Prostate gland (tissue), 2 donors: ENCODE data around the gene ASNSD1. TPM values are rescaled to one million over a fixed set of nuclear protein-coding genes. Genes with fewer than 3 reads are reported as not detected.

Experiments
- DNase-seq: peaks from one replicate; pipeline ENCODE4 v3.0.0-alpha.2; 2019; ENCODE audit warnings: low spot score
- H3K27ac ChIP-seq, 2 donors: fragments of 200-600 bp; sonication (generic); 2 replicates each; pipeline ENCODE4 v1.5.1; 2017 to 2019
- H3K27me3 ChIP-seq: fragments of 200-600 bp; sonication (generic); replicated peaks from 2 replicates; pipeline ENCODE4 v1.5.1; 2019; ENCODE audit not compliant: insufficient read depth
- H3K36me3 ChIP-seq, 2 donors: fragments of 200-600 bp; sonication (generic); 1 replicate in 1 of 2; 2 replicates in 1 of 2; pipeline versions ENCODE4 v1.5.1 to v1.8.1; 2017 to 2019
- H3K4me1 ChIP-seq: fragments of 200-600 bp; sonication (generic); replicated peaks from 2 replicates; pipeline ENCODE4 v1.5.1; 2019
- H3K4me3 ChIP-seq, 2 donors: fragments of 200-600 bp; sonication (generic); 2 replicates each; pipeline ENCODE4 v1.5.1; 2017 to 2019
- H3K9me3 ChIP-seq: fragments of 200-600 bp; sonication (generic); 2 replicates; pipeline ENCODE4 v1.5.1; 2017
- CTCF ChIP-seq, 4 experiments: fragments of 200-600 bp in 2 of 4; fragments of 450-650 bp in 2 of 4; sonication (generic) in 2 of 4; IDR thresholded peaks; 1 replicate in 3 of 4; 2 replicates in 1 of 4; pipeline ENCODE4 v1.5.1; 2016 to 2019; ENCODE audit warnings: antibody characterized with exemption in 4 of 4, mild to moderate bottlenecking in 2 of 4, moderate library complexity in 2 of 4
- POLR2A ChIP-seq: fragments of 450-650 bp; IDR thresholded peaks from one replicate; pipeline ENCODE4 v1.6.1; 2016; ENCODE audit warnings: antibody characterized with exemption, mild to moderate bottlenecking
- POLR2AphosphoS5 ChIP-seq: sonication (generic); formaldehyde crosslinking; IDR thresholded peaks from one replicate; pipeline ENCODE4 v1.6.1; 2017; ENCODE audit warnings: antibody characterized with exemption
- WGBS: methylation state at CpG from one replicate; pipeline ENCODE4 v1.1.5; 2018; 5-methylcytosine and 5-hydroxymethylcytosine counted together
- intact Hi-C: fragments of 100-400 bp; cut with DNase I; formaldehyde crosslinking; loops from one replicate; pipeline ENCODE4 v1.14.2; 2022
- total RNA-seq, 2 donors: library from RNA; depleted of rRNA; stranded (reverse); fragments of >200 nt; gene quantifications; one replicate each; pipeline ENCODE4 v1.1.0, GENCODE V29; 2016

ASNSD1 gene
- 10 to 100 TPM; 35.5 to 36.1 TPM for total RNA-seq

GRCh38 chr2:189661148-189661956, at the start of gene ASNSD1:
Gene ASNSD1, plus strand, starts transcription at chr2:189661459. Its CDS starts 4,674 bp downstream, at chr2:189666133.
- Histone ChIP-seq H3K27ac (peak within 1 kb of the TSS; percentile 70 to 86), H3K4me1 (no peaks in the 10 kb centered on the region), H3K9me3 (no peaks in the 10 kb centered on the region), H3K4me3 (peak within 1 kb of the TSS; percentile 63 to 87), H3K27me3 (no peaks in the 10 kb centered on the region), H3K36me3 (no peaks in the 10 kb centered on the region)
- TF ChIP-seq POLR2AphosphoS5 (peak; percentile 100), POLR2A (peak; percentile 85), CTCF (IDR thresholded peaks at IDR 0.05) (peak; percentile 83 to 100 (median 99))
- intact Hi-C loops: loop anchor here (2.0 kb wide), 1 partner anchor 37 kb away; no protein-coding TSS in a partner anchor
- peak; percentile 97 for DNase-seq
- WGBS: under 1% methylated on average over 46 of the region's 46 CpGs

- no peak for DNase-seq
- intact Hi-C loops: no loop called here
- TF ChIP-seq POLR2A (no peak), POLR2AphosphoS5 (no peak), CTCF (IDR thresholded peaks at IDR 0.05) (no peak)
- Histone ChIP-seq H3K27me3 (no peaks in the 10 kb centered on the region), H3K27ac (no peak overlapping the region), H3K4me3 (no peak overlapping the region), H3K9me3 (no peaks in the 10 kb centered on the region), H3K36me3 (no peaks in the 10 kb centered on the region), H3K4me1 (no peaks in the 10 kb centered on the region)
- WGBS: 42% methylated on average over 6 of the region's 6 CpGs
Measured at GRCh38 chr2:189613077-189613636, 48.1 kb upstream of the ASNSD1 start.

GRCh38 chr2:189613650-189614420, 47.4 kb upstream of the ASNSD1 start:
- Histone ChIP-seq H3K36me3 (no peaks in the 10 kb centered on the region), H3K9me3 (no peaks in the 10 kb centered on the region), H3K4me3 (no peak overlapping the region), H3K27me3 (no peaks in the 10 kb centered on the region), H3K4me1 (no peaks in the 10 kb centered on the region), H3K27ac (no peak overlapping the region)
- no peak for TF ChIP-seq POLR2A
- TF ChIP-seq POLR2AphosphoS5: no peak
- no peak for TF ChIP-seq CTCF (IDR thresholded peaks at IDR 0.05)
- 52% methylated on average over 2 of the region's 2 CpGs for WGBS
- intact Hi-C loops: no loop called here
- no peak for DNase-seq

- Histone ChIP-seq H3K36me3 (no peaks in the 10 kb centered on the region), H3K4me3 (no peak overlapping the region), H3K27ac (no peak overlapping the region), H3K27me3 (no peaks in the 10 kb centered on the region), H3K9me3 (no peaks in the 10 kb centered on the region), H3K4me1 (no peaks in the 10 kb centered on the region)
- TF ChIP-seq POLR2AphosphoS5: no peak
- no peak for TF ChIP-seq POLR2A
- TF ChIP-seq CTCF (IDR thresholded peaks at IDR 0.05): no peak
- intact Hi-C loops: no loop called here
- no peak for DNase-seq
- 62% methylated on average over 4 of the region's 4 CpGs for WGBS
Measured at GRCh38 chr2:189614585-189614984, 46.7 kb upstream of the ASNSD1 start.
